SK-N-SH treated with all-trans-retinoic acid at 6 μM for 48 hours (cell line): ENCODE results near the gene GLS.

ENCODE experiments used
- ATAC-seq: fragments of 200-7000 bp; cut with Tn5 transposase; 3 replicates; pipeline ENCODE4 v1.9.1; 2020; ENCODE audit warnings: mild to moderate bottlenecking, moderate library complexity
- ARNTL ChIP-seq: fragments of 450-650 bp; formaldehyde crosslinking; IDR thresholded peaks from 2 replicates; pipeline ENCODE4 v1.5.0; 2020; ENCODE audit warnings: low read depth, mild to moderate bottlenecking, moderate library complexity, borderline replicate concordance
- CSDC2 ChIP-seq: fragments of 250-450 bp; sonication (Bioruptor Pico); IDR thresholded peaks from 2 replicates; pipeline ENCODE4 v1.5.0; 2020; ENCODE audit warnings: mild to moderate bottlenecking, moderate library complexity
- ESRRG ChIP-seq: fragments of 250-450 bp; sonication (Bioruptor Pico); IDR thresholded peaks from 2 replicates; pipeline ENCODE4 v1.6.1; 2021; ENCODE audit warnings: mild to moderate bottlenecking
- GLIS3 ChIP-seq: fragments of 250-450 bp; sonication (Bioruptor Pico); IDR thresholded peaks from 2 replicates; pipeline ENCODE4 v1.5.0; 2020; ENCODE audit warnings: mild to moderate bottlenecking, moderate library complexity
- ISL1 ChIP-seq: fragments of 250-450 bp; sonication (Bioruptor Pico); IDR thresholded peaks from 2 replicates; pipeline ENCODE4 v2.1.2; 2022; ENCODE audit warnings: mild to moderate bottlenecking, moderate library complexity
- PPARA ChIP-seq: fragments of 250-450 bp; sonication (Bioruptor Pico); IDR thresholded peaks from 2 replicates; pipeline ENCODE4 v1.5.0; 2020; ENCODE audit warnings: mild to moderate bottlenecking, borderline replicate concordance
- RARB ChIP-seq: fragments of 250-450 bp; sonication (Bioruptor Pico); IDR thresholded peaks from 2 replicates; pipeline ENCODE4 v1.8.0; 2021; ENCODE audit warnings: mild to moderate bottlenecking, moderate library complexity
- TCF4 ChIP-seq: fragments of 250-450 bp; sonication (Bioruptor Pico); IDR thresholded peaks from 2 replicates; pipeline ENCODE4 v1.8.0; 2021; ENCODE audit warnings: mild to moderate bottlenecking, moderate library complexity, borderline replicate concordance
- TOX ChIP-seq: fragments of 250-450 bp; sonication (Bioruptor Pico); IDR thresholded peaks from 2 replicates; pipeline ENCODE4 v1.8.0; 2021; ENCODE audit warnings: mild to moderate bottlenecking, moderate library complexity, borderline replicate concordance
- ZC3H10 ChIP-seq: fragments of 250-450 bp; sonication (Bioruptor Pico); IDR thresholded peaks from 2 replicates; pipeline ENCODE4 v1.5.1; 2021; ENCODE audit warnings: mild to moderate bottlenecking, moderate library complexity
- ZFP3 ChIP-seq: fragments of 250-450 bp; sonication (Bioruptor Pico); IDR thresholded peaks from 2 replicates; pipeline ENCODE4 v1.5.0; 2020; ENCODE audit warnings: mild to moderate bottlenecking, moderate library complexity
- ZNF565 ChIP-seq: fragments of 450-650 bp; formaldehyde crosslinking; conservative IDR thresholded peaks from 2 replicates; pipeline ENCODE4 v1.5.0; 2020; ENCODE audit warnings: low read depth, mild to moderate bottlenecking, moderate library complexity
- ZNF70 ChIP-seq: fragments of 450-650 bp; formaldehyde crosslinking; IDR thresholded peaks from 2 replicates; pipeline ENCODE4 v1.5.0; 2020; ENCODE audit warnings: mild to moderate bottlenecking, moderate library complexity
- TF ChIP-seq, protein P1 (sequence below): fragments of 250-450 bp; sonication (Bioruptor Pico); IDR thresholded peaks from 2 replicates; pipeline ENCODE4 v1.8.0; 2020; ENCODE audit warnings: mild to moderate bottlenecking, moderate library complexity, borderline replicate concordance
- TF ChIP-seq, protein P2 (sequence below): fragments of 250-450 bp; sonication (Bioruptor Pico); IDR thresholded peaks from 2 replicates; pipeline ENCODE4 v1.8.0; 2021; ENCODE audit warnings: low read depth, mild to moderate bottlenecking, moderate library complexity, borderline replicate concordance
- TF ChIP-seq, protein P3 (sequence below): fragments of 250-450 bp; sonication (Bioruptor Pico); IDR thresholded peaks from 2 replicates; pipeline ENCODE4 v1.5.0; 2020; ENCODE audit warnings: mild to moderate bottlenecking, moderate library complexity

GLS gene

DNA sequence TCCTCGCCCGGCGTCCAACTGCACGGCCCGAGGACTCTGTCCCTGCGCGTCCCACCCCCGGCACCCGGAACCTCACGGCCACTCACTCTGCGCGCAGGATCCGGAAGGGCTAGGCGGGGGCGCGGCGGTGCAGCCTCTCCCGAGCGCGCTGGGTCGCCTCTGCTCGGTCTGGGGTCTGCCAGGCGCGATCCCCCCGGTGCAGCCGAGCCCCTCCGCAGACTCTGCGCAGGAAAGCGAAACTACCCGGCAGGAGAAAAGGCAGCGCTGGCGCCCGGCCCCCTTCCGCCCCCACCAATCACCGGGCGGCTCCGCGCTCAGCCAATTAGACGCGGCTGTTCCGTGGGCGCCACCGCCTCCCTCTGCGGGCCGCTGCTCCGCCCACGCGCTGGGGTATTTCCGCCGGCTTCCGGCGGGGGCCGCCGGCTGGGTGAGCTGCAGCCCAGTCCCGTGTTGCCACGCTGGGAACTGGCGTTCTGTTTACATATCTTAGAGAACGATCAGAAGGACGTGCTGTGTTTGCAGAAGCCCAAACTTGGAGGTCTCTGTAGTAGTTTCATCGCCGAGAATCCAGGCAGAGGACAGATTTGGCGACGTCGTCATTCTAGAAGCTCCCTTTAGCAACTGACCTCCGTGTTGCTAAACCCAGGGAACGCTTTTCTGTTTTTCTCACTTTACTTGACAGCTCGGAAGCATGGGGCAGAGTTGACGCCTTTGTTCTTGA is 133.5 kb downstream of the GLS start, which contains the start of gene STAT1:
TSS of gene STAT1 (minus strand) at position 240 of the 721 bp plus-strand sequence. CDS start 4,168 bp downstream, outside the sequence.
- ATAC-seq, result peak; percentile 96
- TF ChIP-seq ESRRG (CRISPR knock-in tag) (no peak), ZFP3 (no peak), PPARA (CRISPR knock-in tag) (no peak), ARNTL (CRISPR knock-in tag) (0 out of 2 replicates have a peak, but pooled peaks have one; percentile 7), CSDC2 (CRISPR knock-in tag) (no peak), ZC3H10 (CRISPR knock-in tag) (no peak), TOX (CRISPR knock-in tag) (no peak), ZNF70 (CRISPR knock-in tag) (no peak), RARB (CRISPR knock-in tag) (no peak), TCF4 (CRISPR knock-in tag) (peak; percentile 33; the same call in 1 of the 2 replicates)
- TF ChIP-seq, protein P1, sequence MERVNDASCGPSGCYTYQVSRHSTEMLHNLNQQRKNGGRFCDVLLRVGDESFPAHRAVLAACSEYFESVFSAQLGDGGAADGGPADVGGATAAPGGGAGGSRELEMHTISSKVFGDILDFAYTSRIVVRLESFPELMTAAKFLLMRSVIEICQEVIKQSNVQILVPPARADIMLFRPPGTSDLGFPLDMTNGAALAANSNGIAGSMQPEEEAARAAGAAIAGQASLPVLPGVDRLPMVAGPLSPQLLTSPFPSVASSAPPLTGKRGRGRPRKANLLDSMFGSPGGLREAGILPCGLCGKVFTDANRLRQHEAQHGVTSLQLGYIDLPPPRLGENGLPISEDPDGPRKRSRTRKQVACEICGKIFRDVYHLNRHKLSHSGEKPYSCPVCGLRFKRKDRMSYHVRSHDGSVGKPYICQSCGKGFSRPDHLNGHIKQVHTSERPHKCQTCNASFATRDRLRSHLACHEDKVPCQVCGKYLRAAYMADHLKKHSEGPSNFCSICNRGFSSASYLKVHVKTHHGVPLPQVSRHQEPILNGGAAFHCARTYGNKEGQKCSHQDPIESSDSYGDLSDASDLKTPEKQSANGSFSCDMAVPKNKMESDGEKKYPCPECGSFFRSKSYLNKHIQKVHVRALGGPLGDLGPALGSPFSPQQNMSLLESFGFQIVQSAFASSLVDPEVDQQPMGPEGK (CRISPR knock-in tag), result peak; percentile 96
- TF ChIP-seq, protein P2, sequence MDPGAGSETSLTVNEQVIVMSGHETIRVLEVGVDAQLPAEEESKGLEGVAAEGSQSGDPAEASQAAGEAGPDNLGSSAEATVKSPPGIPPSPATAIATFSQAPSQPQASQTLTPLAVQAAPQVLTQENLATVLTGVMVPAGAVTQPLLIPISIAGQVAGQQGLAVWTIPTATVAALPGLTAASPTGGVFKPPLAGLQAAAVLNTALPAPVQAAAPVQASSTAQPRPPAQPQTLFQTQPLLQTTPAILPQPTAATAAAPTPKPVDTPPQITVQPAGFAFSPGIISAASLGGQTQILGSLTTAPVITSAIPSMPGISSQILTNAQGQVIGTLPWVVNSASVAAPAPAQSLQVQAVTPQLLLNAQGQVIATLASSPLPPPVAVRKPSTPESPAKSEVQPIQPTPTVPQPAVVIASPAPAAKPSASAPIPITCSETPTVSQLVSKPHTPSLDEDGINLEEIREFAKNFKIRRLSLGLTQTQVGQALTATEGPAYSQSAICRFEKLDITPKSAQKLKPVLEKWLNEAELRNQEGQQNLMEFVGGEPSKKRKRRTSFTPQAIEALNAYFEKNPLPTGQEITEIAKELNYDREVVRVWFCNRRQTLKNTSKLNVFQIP (CRISPR knock-in tag), result peak; percentile 76; the same call in 1 of the 2 replicates

DNA sequence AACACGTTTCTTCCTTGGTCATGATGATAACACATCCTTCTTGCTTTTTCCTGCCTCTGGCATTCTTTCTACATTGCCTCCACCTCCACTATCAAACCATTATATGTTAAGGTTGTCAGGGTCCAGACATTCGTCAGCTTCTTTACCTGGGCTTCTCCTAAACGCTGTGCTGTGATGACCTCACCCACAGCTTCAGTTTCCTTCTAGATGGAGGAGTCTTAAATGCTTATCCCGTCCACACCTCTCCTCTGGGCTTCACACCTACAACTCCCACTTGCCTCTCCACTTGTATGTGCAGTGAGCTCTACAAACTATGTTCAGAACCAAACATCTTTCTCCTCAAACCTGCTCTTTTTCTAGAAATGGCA is 134.0 kb downstream of the GLS start:
- no peak for ATAC-seq

More for the DNA sequence above, 134.0 kb downstream of the GLS start:
- TF ChIP-seq ZNF70 (CRISPR knock-in tag) (no peak), GLIS3 (CRISPR knock-in tag) (no peak), ISL1 (CRISPR knock-in tag) (no peak), ZC3H10 (CRISPR knock-in tag) (no peak), ARNTL (CRISPR knock-in tag) (no peak), ZNF565 (CRISPR knock-in tag) (no peak), PPARA (CRISPR knock-in tag) (no peak), TOX (CRISPR knock-in tag) (no peak)
- TF ChIP-seq, protein P3, sequence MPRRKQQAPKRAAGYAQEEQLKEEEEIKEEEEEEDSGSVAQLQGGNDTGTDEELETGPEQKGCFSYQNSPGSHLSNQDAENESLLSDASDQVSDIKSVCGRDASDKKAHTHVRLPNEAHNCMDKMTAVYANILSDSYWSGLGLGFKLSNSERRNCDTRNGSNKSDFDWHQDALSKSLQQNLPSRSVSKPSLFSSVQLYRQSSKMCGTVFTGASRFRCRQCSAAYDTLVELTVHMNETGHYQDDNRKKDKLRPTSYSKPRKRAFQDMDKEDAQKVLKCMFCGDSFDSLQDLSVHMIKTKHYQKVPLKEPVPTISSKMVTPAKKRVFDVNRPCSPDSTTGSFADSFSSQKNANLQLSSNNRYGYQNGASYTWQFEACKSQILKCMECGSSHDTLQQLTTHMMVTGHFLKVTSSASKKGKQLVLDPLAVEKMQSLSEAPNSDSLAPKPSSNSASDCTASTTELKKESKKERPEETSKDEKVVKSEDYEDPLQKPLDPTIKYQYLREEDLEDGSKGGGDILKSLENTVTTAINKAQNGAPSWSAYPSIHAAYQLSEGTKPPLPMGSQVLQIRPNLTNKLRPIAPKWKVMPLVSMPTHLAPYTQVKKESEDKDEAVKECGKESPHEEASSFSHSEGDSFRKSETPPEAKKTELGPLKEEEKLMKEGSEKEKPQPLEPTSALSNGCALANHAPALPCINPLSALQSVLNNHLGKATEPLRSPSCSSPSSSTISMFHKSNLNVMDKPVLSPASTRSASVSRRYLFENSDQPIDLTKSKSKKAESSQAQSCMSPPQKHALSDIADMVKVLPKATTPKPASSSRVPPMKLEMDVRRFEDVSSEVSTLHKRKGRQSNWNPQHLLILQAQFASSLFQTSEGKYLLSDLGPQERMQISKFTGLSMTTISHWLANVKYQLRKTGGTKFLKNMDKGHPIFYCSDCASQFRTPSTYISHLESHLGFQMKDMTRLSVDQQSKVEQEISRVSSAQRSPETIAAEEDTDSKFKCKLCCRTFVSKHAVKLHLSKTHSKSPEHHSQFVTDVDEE (CRISPR knock-in tag), result no peak
- TF ChIP-seq, protein P1 (CRISPR knock-in tag), result no peak
- TF ChIP-seq, all 23 proteins: peak for 0
